KBM-7 (cell line): Measurements from ENCODE around the gene FAM53C.
"Not testable (repeated sequence)": the region's sequence is repeated elsewhere in the genome, so short reads cannot be mapped to it uniquely, and the experiment has no call there.

Experiments
- DNase-seq: peaks from one replicate; pipeline ENCODE4 v3.0.0-alpha.2; 2015
- in situ Hi-C: fragments of 300-500 bp; cut with MboI; formaldehyde crosslinking; loops from 2 replicates; pipeline ENCODE4 v1.14.3; 2020; ENCODE audit warnings: low sequenced_read_pairs, low pct_unique_long_range_greater_than_20kb, mixed read lengths

Gene FAM53C

DNA sequence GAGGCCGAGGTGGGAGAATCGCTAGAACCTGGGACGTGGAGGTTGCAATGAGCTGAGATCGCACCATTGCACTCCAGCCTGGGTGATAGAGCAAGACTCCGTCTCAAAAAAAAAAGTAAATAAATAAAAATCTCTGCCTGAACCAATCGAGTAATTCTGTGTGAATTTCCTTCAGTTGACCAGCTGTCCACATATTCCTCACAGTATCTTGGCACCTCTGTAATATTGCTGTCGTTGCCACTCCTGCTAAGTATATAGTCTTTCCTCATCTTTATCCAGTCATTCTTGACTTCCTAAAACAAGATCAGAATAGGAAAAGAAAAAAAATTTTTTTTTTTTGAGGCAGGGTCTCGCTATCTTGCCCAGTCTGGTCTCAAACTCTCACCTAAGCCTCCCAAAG, 44.3 kb downstream of the FAM53C start:
- no peak for DNase-seq
- in situ Hi-C loops, result no loop called here

DNA sequence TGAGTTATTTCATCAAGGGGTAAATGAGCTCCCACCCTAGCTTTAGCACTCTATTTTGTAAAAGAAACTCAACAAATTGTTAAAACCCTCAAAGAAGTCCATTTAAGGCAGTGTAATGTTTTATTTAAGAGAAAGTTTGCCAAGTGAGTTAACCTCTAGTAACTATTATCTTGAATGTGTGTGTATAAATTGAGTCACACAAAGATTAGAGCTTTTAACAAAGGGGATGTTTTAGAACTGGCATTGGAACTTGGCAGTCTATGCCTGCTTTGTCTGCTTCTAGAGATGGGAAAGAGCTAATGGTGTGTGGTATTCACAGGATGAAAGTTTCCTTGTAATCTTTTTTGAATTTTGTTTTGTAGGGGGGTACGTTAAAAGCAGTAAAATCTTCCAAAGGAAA, 47.6 kb downstream of the FAM53C start:
- in situ Hi-C loops, result no loop called here
- no peak for DNase-seq

DNA sequence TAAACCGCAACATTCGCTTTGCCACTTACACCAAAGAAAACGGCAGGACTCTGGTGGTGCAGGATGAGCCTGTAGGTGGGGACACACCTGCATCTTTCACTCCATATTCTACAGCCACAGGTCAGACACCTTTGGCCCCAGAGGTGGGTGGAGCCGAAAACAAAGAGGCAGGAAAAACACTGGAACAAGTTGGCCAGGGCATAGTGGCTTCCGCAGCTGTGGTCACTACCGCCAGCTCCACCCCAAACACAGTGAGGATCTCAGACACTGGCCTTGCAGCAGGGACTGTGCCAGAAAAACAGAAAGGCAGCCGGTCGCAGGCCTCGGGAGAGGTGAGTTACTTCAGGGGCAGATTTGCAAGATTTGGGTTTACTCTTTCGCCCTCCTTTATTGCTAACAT, 48.2 kb downstream of the FAM53C start:
- no peak for DNase-seq
- in situ Hi-C loops, result no loop called here

DNA sequence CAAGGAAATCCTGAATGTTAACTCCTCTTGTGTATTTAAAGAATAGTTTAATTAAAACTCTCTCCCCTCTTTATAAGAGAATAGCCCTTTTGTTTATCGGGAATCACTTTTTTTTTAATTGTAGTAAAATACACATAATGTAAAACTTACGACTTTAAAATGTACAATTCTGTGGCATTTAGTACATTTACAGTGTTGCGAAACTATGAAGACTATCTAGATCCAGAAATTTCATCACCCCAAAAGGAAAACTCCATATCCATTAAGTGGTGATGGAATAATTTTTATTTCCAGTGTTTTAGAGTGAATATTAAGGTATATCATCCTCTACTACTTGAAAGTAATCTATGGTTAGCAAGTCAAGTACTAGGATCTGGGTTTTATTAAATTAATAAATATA, 51.3 kb downstream of the FAM53C start:
- no peak for DNase-seq
- in situ Hi-C loops, result no loop called here

DNA sequence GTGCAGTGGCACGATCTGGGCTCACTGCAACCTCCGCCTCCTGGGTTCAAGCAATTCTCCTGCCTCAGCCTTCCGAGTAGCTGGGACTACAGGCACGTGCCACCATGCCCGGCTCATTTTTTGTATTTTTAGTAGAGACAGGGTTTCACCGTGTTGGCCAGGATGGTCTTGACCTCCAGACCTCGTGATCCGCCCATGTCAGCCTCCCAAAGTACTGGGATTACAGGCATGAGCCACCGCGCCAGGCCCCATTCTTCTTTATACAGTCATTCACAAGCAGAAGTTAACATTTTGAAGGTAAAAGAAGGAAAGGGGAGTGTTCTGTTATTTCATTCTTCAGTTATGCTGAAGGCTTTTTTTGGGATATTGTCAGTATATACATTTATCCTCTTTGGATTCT, 51.8 kb downstream of the FAM53C start:
- DNase-seq, in situ Hi-C loops: not testable (repeated sequence)

DNA sequence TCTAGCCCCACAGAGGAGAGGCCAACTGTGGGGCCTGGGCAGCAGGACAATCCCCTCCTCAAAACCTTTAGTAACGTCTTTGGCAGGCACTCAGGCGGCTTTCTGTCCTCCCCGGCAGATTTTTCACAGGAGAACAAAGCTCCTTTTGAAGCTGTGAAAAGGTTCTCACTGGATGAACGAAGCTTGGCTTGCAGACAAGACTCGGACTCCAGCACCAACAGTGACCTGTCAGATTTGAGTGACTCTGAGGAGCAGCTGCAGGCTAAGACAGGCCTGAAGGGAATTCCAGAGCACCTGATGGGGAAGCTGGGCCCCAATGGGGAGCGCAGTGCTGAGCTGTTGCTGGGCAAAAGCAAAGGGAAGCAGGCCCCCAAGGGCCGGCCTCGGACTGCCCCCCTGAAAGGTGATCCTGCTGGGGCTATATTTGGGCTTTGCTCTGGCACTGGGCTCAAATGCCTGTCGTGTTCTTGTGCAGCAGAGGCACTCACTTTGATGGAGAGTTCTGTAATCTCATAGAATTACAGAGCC, 53.9 kb downstream of the FAM53C start:
- no peak for DNase-seq
- in situ Hi-C loops, result no loop called here
